CD14-positive monocyte (primary cell): ENCODE data around the gene VPS35L. TPM values are rescaled to one million over a fixed set of nuclear protein-coding genes. Genes with fewer than 3 reads are reported as not detected.

Source experiments
- DNase-seq, 3 donors: peaks; one replicate each; pipeline ENCODE4 v3.0.0-alpha.2; 2011 to 2022
- H2AFZ ChIP-seq: 2 replicates; pipeline ENCODE4 v1.6.0; 2012; ENCODE audit warnings: mild to moderate bottlenecking, low read depth, low read length, inconsistent platforms; ENCODE audit not compliant: insufficient read depth, poor library complexity, severe bottlenecking
- H3K27ac ChIP-seq, 2 donors: 1 replicate in 1 of 2; 2 replicates in 1 of 2; pipeline ENCODE4 v1.5.1; 2012 to 2013; ENCODE audit warnings: low read length in 2 of 2, control low read depth in 1 of 2, inconsistent platforms in 1 of 2, low read depth in 1 of 2, mild to moderate bottlenecking in 1 of 2
- H3K27me3 ChIP-seq, 2 donors: one replicate each; pipeline versions ENCODE4 v1.6.0 to v1.6.1; 2011 to 2013; ENCODE audit warnings: low read length in 2 of 2; ENCODE audit not compliant: control insufficient read depth in 2 of 2, insufficient read depth in 2 of 2
- H3K36me3 ChIP-seq, 2 donors: replicated peaks in 1 of 2; 1 replicate in 1 of 2; 2 replicates in 1 of 2; pipeline versions ENCODE4 v1.5.1 to v1.6.1; 2012 to 2013; ENCODE audit warnings: low read length in 2 of 2, control low read depth in 1 of 2, inconsistent platforms in 1 of 2, mild to moderate bottlenecking in 1 of 2; ENCODE audit not compliant: insufficient read depth in 2 of 2, control insufficient read depth in 1 of 2
- H3K4me1 ChIP-seq, 2 donors: 1 replicate in 1 of 2; 2 replicates in 1 of 2; pipeline versions ENCODE4 v1.5.1 to v1.6.1; 2012 to 2013; ENCODE audit warnings: low read length in 2 of 2, control low read depth in 1 of 2, inconsistent platforms in 1 of 2, mild to moderate bottlenecking in 1 of 2, moderate library complexity in 1 of 2; ENCODE audit not compliant: insufficient read depth in 2 of 2, control insufficient read depth in 1 of 2
- H3K4me2 ChIP-seq: replicated peaks from 2 replicates; pipeline ENCODE3; 2012; ENCODE audit warnings: low read length, moderate library complexity, mild to moderate bottlenecking; ENCODE audit not compliant: poor library complexity, severe bottlenecking; ENCODE audit errors: extremely low read depth
- H3K4me3 ChIP-seq, 3 experiments: fragments of 200-600 bp in 1 of 3; sonication (generic) in 1 of 3; replicated peaks in 1 of 3; 1 replicate in 2 of 3; 2 replicates in 1 of 3; pipeline ENCODE4 v1.5.1; 2011 to 2013; ENCODE audit warnings: low read length in 3 of 3, mild to moderate bottlenecking in 3 of 3, control low read depth in 2 of 3, low read depth in 2 of 3, inconsistent platforms in 1 of 3, moderate library complexity in 1 of 3
- H3K79me2 ChIP-seq: 2 replicates; pipeline ENCODE4 v1.6.0; 2012; ENCODE audit warnings: mild to moderate bottlenecking, control low read depth, inconsistent platforms, low read length, moderate library complexity; ENCODE audit not compliant: insufficient read depth
- H3K9ac ChIP-seq: 2 replicates; pipeline ENCODE4 v1.6.0; 2017; ENCODE audit warnings: low read length, mild to moderate bottlenecking; ENCODE audit not compliant: insufficient read depth, poor library complexity, severe bottlenecking
- H3K9me3 ChIP-seq, 2 donors: replicated peaks in 1 of 2; 1 replicate in 1 of 2; 2 replicates in 1 of 2; pipeline versions ENCODE4 v1.5.1 to v1.6.1; 2012 to 2013; ENCODE audit warnings: low read length in 2 of 2, control low read depth in 1 of 2; ENCODE audit not compliant: control insufficient read depth in 1 of 2, insufficient read depth in 1 of 2
- H4K20me1 ChIP-seq: 2 replicates; pipeline ENCODE4 v1.6.0; 2012; ENCODE audit warnings: mild to moderate bottlenecking, low read length, control low read depth, moderate library complexity; ENCODE audit not compliant: insufficient read depth
- H3K27ac Mint-ChIP-seq, 7 donors: one replicate each; pipeline ENCODE4 v1.8.0; 2020; ENCODE audit warnings: mild to moderate bottlenecking in 7 of 7, mixed read lengths in 7 of 7, moderate library complexity in 6 of 7, inconsistent platforms in 2 of 7
- H3K27me3 Mint-ChIP-seq, 3 donors: one replicate each; pipeline ENCODE4 v1.8.0; 2021 to 2022; ENCODE audit warnings: low read depth in 3 of 3, mild to moderate bottlenecking in 3 of 3, mixed read lengths in 3 of 3, moderate library complexity in 3 of 3, inconsistent platforms in 1 of 3
- H3K36me3 Mint-ChIP-seq, 2 donors: one replicate each; pipeline ENCODE4 v1.8.0; 2020; ENCODE audit warnings: mixed read lengths in 2 of 2, inconsistent platforms in 1 of 2, mild to moderate bottlenecking in 1 of 2
- H3K4me1 Mint-ChIP-seq: one replicate; pipeline ENCODE4 v1.8.0; 2020; ENCODE audit warnings: mild to moderate bottlenecking, mixed read lengths
- H3K4me3 Mint-ChIP-seq, 2 donors: one replicate each; pipeline ENCODE4 v1.8.0; 2020; ENCODE audit warnings: mild to moderate bottlenecking in 2 of 2, mixed read lengths in 2 of 2, moderate library complexity in 1 of 2
- H3K9me3 Mint-ChIP-seq, 7 donors: one replicate each; pipeline ENCODE4 v1.8.0; 2020 to 2022; ENCODE audit warnings: mixed read lengths in 7 of 7, mild to moderate bottlenecking in 6 of 7, moderate library complexity in 6 of 7, inconsistent platforms in 2 of 7
- WGBS: methylation state at CpG from one replicate; pipeline ENCODE4 v1.1.5; 2013; ENCODE audit warnings: missing lambda C conversion rate; ENCODE audit not compliant: insufficient coverage; 5-methylcytosine and 5-hydroxymethylcytosine counted together
- intact Hi-C, 2 donors: fragments of 100-400 bp; cut with micrococcal nuclease; formaldehyde crosslinking; loops; one replicate each; pipeline versions ENCODE4 v1.15.0 to v1.15.1; 2023
- polyA plus RNA-seq, 3 donors: library from polyadenylated mRNA; depleted of rRNA in 1 of 3; unstranded in 2 of 3; stranded (reverse) in 1 of 3; fragments of 300-500 nt in 2 of 3; fragments of >200 nt in 1 of 3; fragmentation: Illumina TruSeq in 2 of 3; gene quantifications; 1 replicate in 2 of 3; 2 replicates in 1 of 3; pipeline ENCODE4 v1.2.3, GENCODE V29; 2012 to 2021
- TF ChIP-seq, protein P1 (sequence below): fragments of 200-600 bp; IDR thresholded peaks from one replicate; pipeline ENCODE4 v1.8.0; 2022; ENCODE audit warnings: antibody characterized with exemption, mild to moderate bottlenecking

The VPS35L gene
- polyA plus RNA-seq, 3 donors = 29.7 to 51.4 (median 48.8) TPM

DNA sequence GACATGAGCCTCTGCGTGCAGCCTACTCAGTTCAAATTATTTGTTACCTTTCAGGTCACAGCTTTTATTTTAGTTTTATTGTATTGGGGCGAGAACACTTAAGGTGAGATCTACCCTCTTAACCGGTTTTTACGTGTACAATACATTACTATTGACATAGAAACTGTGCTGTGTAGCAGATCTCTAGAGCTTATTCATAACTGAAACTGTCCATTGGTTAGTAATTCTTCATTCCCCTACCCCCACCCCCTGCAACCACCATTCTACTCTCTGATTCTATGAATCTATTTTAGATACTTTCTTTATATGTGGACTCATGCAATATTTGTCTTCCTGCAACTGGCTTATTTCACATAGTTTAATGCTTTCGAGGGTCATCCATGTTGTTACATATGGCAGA is 119.0 kb downstream of the VPS35L start:
- Histone ChIP-seq H2AFZ (no peak overlapping the region), H3K4me3 (no peak overlapping the region), H3K79me2 (no peaks in the 10 kb centered on the region), H3K4me2 (no peak overlapping the region), H3K36me3 (peaks cover 44 to 81% of the 10 kb centered on the region in 2 donors), H3K4me1 (no peaks in the 10 kb centered on the region), H3K27me3 (no peaks in the 10 kb centered on the region), H3K9ac (no peak overlapping the region), H4K20me1 (no peaks in the 10 kb centered on the region), H3K9me3 (no peaks in the 10 kb centered on the region), H3K27ac (no peak overlapping the region)
- TF ChIP-seq, protein P1, sequence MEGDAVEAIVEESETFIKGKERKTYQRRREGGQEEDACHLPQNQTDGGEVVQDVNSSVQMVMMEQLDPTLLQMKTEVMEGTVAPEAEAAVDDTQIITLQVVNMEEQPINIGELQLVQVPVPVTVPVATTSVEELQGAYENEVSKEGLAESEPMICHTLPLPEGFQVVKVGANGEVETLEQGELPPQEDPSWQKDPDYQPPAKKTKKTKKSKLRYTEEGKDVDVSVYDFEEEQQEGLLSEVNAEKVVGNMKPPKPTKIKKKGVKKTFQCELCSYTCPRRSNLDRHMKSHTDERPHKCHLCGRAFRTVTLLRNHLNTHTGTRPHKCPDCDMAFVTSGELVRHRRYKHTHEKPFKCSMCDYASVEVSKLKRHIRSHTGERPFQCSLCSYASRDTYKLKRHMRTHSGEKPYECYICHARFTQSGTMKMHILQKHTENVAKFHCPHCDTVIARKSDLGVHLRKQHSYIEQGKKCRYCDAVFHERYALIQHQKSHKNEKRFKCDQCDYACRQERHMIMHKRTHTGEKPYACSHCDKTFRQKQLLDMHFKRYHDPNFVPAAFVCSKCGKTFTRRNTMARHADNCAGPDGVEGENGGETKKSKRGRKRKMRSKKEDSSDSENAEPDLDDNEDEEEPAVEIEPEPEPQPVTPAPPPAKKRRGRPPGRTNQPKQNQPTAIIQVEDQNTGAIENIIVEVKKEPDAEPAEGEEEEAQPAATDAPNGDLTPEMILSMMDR = no peak
- H3K27ac Mint-ChIP-seq = no peak overlapping the region
- peaks cover 46 to 66% of the 10 kb centered on the region in 2 donors for H3K36me3 Mint-ChIP-seq
- H3K4me1 Mint-ChIP-seq = no peaks in the 10 kb centered on the region
- H3K27me3 Mint-ChIP-seq = peaks cover 0 to 2% (median 0%) of the 10 kb centered on the region in 3 donors
- intact Hi-C loops = no loop called here
- no peaks in the 10 kb centered on the region for H3K9me3 Mint-ChIP-seq
- DNase-seq = no peak
- no peak overlapping the region for H3K4me3 Mint-ChIP-seq
- no CpG with 5 or more reads among the region's 5 CpGs for WGBS

GRCh38 chr16:19677402-19677801 is 121.9 kb downstream of the VPS35L start:
- Histone ChIP-seq H3K4me3 (no peak overlapping the region), H3K79me2 (no peaks in the 10 kb centered on the region), H3K4me2 (no peak overlapping the region), H3K9me3 (no peaks in the 10 kb centered on the region), H3K27ac (no peak overlapping the region), H2AFZ (no peak overlapping the region), H4K20me1 (no peaks in the 10 kb centered on the region), H3K27me3 (no peaks in the 10 kb centered on the region), H3K9ac (no peak overlapping the region), H3K4me1 (no peaks in the 10 kb centered on the region), H3K36me3 (peaks cover 38 to 82% of the 10 kb centered on the region in 2 donors)
- H3K27me3 Mint-ChIP-seq = peaks cover 0 to 2% (median 2%) of the 10 kb centered on the region in 3 donors
- WGBS = 82% methylated on average over 7 of the region's 7 CpGs
- TF ChIP-seq, protein P1 = no peak
- H3K4me3 Mint-ChIP-seq = no peak overlapping the region
- intact Hi-C loops = no loop called here
- no peak for DNase-seq
- no peaks in the 10 kb centered on the region for H3K9me3 Mint-ChIP-seq
- H3K36me3 Mint-ChIP-seq = peaks cover 48 to 62% of the 10 kb centered on the region in 2 donors
- H3K4me1 Mint-ChIP-seq = no peaks in the 10 kb centered on the region
- H3K27ac Mint-ChIP-seq = peak overlapping the region in 2 of 7 donors; percentile 15 to 60
